Stimulated activated CD8-positive, alpha-beta memory T cell treated with anti-CD3 and anti-CD28 coated beads, Interleukin-2, amount 100 ng/mL, for 1 hour (primary cell): ENCODE results near the gene SEPTIN5.

Experiments
- DNase-seq, 2 donors: peaks; one replicate each; pipeline ENCODE4 v3.0.0-alpha.2; 2020; ENCODE audit warnings: low read depth in 2 of 2

SEPTIN5 gene

GRCh38 chr22:19748991-19749664 lies 34.8 kb downstream of the SEPTIN5 start:
- DNase-seq: no peak

- DNase-seq: no peak
These were observed 35.6 kb downstream of the SEPTIN5 start for GRCh38 chr22:19749876-19750275.

DNA sequence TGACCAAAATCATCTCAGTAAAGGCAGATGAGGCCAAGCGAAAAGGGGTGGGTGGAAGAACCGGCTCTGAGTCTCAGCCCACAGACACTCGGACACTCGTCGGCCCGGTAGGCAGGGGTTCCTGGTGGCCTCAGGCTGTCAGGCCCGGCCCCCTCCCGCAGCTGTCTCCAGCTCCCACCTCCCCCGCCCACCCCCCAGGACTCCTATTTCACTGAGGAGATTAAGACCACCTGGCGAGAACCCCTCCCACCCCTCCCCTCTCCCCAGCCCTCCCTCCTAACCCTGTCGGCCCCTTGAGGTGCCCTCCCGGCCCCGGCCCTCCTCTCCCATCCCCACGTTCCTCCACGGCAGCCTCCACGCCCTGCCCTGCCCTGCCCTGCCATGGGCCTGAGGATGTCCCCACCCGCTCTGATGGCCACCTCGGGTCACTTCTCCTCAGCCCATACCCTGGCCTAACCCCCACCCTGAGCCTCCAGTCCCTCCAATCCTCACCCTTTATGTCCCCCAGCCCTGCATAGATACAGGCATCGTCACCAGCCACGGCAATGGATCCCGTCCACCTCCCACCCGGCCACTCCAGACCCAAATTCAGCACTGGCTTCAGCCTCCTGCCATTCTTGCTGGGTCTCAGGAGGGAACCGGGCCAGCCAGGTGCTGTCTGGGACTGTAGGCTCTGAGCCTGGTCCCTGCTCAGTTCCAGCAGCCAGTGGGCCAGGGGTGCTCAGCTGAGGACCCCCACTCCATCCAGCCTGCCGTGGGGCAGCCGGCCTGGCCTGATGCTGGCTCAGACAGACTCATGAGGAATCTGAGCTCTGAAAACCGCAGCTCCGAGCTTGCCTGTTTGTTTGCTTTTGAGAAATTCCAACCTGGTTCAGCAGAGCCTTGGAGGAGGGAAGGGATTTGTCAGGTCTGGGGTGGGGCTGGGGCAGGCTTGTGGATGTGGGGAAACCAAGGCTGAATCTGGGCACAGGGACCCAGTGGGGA lies 36.5 kb downstream of the SEPTIN5 start:
- DNase-seq: no peak

DNA sequence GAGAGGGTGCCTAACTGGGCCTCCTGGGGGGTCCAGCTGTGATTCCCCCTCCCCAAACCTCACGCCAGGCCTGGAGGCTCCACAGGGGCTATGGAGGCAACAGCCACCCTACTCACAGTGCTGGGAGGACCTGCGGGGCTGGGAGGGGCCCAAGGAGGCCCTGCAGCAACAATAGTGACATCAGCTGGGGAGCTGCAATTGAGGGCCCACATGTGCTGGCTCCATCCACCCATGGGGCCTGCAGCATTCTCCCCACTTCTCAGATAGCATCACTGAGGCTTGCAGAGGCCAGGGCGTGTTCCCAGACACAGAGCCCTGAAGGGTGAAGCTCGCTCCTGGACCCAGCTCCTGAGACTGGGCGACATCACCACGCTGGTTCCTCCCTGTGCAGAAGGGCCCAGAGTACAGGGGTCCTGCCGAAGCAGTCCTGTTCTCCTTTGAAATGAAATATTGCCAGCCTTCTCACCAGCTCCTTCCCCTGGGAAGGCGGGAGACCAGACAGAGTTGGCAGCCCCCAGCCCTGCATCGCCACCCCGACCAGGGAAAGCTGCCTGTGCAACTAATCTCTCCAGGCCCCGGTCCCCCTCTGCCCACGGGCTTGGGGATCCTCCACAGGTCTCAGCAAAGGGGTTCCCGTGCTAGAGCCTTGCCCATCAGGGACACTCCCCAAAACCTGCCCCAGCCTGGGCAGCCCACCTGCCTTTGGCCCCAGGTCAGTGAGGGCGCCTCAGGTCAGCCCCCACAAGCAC lies 37.4 kb downstream of the SEPTIN5 start:
- DNase-seq: no peak

DNA sequence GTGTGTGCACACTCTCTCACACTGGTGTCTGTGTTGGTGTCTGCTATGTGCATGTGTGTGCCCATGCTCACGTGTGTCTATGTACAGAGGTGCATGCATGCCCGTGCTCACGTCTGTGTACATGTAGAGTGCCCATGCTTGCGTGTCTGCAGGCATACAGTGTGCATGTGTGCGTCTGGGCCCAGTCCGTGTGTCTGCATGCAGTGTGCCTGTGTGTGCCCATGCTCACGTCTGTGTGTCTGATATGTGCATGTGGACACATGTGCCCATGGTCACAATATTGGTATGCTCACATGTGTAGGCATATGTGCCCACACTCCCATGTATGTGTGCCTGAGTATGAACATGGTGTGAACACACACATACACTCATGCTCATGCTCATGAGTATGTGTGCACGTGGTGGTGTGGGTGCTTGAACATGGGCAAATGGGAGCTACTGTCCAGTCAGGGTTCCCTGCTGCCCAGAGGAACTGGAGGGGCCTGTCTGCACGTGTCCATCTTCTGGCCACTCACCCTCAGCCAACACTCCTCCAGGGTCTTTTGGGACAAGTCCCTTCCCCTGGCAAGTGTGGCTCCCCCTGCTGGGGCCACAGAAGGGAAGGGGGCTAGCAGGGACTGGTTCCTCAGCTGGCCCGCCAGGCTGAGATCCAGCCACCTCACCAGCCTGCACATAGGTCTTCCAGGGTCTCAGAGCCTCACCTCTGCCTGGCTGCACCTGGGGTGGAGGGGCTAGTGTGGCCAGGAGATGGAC lies 39.0 kb downstream of the SEPTIN5 start:
- no peak for DNase-seq

- DNase-seq: no peak
These were observed 39.8 kb downstream of the SEPTIN5 start for GRCh38 chr22:19753996-19754700.

GRCh38 chr22:19754701-19755144 lies 40.4 kb downstream of the SEPTIN5 start:
- DNase-seq: no peak

DNA sequence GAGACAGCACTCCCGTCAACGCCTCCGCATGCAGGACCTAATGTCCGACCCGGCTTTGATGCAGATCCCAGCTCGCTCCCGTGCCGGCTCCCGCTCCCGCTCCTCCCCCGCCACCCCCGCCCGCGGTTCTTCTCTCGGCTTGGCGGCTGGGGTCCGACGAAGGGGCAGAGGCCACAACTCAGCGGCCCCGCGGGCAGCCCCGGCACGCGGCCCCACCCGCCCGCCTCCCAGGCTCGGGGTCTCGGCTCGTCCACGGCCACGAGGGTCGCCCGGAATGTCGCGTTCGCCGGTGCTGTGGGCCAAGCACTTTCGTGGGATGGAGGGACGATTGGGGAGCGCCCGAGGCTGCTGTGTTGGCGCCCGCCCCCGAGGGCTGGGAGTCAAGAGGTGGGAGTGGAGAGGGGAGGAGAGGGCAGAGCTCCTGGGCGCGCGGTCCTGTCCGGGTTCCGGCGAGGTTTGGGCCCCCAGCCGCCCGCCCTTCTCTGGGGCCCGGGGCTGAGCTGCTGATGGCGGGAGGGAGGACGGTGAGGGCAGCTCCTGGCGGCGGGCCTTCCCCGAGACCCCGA lies 40.9 kb downstream of the SEPTIN5 start:
- no peak for DNase-seq

- DNase-seq: no peak
These were observed 41.5 kb downstream of the SEPTIN5 start for GRCh38 chr22:19755722-19756287.

DNA sequence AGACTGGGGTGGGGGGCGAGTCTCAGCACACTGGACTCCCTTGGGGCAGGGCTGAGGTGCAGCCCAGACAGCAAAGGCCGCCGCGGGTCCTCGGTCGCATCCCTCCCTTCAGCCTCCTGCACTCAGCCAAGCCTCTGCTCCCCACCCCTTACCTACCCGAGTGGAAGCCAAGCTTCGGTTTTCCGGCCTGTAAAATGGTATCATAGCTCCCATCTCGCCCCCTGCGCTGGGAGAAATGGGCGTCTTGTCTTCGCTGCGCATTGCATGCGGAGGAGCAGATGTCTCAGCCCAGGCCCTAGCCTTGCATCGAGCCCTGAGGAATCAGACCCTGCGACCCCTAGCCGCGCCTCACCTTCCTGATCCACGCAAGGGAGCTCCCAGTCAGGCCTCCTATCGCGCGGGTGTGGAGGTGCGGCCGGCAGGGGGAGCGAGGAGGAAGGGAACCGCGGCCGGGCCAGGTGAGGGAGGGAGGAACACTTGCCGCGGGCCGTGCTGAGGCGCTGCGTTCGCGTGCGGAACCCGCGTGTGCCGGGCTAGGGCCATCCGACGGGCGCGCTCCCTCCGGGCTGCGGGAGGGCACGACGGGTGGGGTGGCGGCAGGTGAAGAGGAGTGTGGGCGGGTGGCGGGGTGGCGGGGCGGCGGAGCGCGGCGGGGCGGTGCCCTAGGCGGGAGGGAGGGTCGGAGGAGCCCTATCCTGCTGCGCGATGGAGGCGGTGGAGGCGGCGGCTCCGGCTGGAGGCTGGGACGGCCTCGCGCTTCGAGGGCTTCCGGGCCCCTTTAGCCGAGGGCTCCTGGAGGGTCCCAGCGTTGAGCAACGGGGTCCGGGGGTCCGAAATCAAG lies 42.2 kb downstream of the SEPTIN5 start:
- peak; percentile 32 to 39 for DNase-seq

DNA sequence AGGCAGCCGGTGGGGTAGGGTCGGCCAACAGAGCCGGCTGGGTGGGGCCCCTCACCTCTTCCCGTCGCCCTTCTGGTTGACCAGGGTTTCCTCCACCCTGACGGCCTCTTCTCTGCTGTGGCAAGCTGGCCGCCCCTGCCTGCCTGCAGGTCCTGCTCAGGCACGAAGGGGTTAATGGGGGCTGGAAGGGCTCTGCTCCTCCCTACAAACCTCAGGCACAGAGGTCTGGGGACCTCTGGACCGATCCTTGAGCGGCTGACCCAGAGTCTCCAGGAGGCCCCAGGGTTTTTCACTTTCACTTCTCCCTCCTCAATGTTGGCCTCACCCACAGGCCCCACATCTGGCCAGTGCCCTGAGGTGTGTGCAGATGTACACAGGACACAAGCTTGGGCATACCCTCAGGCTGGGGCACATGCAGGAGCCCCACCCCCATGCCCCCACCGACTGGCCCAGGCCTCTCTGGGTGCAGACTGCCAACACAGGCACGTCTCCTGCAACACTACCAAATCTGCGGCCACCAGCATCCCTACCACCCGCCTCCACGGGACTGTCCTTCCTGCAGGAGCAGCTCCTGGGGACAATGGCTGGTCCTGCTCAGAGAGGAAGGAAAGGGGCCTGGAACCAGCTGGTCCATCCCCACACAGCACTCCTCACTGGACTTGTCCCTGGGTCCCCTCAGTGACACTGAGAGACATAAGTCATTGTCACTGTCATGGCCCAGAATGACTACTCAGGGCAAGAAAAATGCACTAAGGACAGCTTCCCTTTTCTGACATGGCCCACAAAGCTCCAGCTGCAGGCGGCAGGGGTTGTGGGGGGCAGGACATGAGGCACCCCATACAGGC lies 43.1 kb downstream of the SEPTIN5 start:
- DNase-seq: no peak

GRCh38 chr22:19757985-19758895 lies 43.9 kb downstream of the SEPTIN5 start:
- no peak for DNase-seq

DNA sequence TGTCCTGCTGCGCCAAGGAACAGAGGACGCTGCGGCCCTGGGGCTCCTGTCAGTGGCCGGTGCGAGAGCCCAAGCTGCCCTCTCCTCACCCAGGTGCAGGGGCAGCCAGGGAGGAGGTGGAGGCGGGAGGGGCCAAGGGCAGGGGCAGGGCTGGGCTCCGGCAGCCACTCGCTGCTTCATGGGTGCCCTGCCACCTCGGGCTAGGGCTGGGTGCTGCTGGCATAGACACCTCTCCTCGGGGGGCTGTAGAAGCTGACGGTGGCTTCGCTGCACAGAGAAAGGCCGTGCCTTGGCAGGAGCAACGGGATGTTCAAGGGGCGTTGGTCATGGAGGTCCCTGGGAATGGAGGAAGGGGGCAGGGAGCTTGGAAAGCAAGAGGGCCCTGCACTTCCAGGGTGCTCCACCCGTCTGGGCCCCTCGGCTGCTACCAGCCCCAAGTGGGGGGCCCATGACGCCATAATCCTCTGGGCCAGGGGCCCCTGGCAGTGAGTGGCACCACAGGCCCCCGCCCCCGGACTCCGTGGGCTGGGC lies 44.7 kb downstream of the SEPTIN5 start:
- no peak for DNase-seq

- no peak for DNase-seq
These were observed 45.2 kb downstream of the SEPTIN5 start for GRCh38 chr22:19759427-19760057.

- DNase-seq: no peak
These were observed 46.0 kb downstream of the SEPTIN5 start, which contains the start of gene TBX1 for GRCh38 chr22:19760058-19760950. TBX1 (plus strand) TSS chr22:19760778; CDS start chr22:19760844, 66 bp downstream.
